ENCODE results near the gene CSNK1A1.

CSNK1A1 gene

GRCh38 chr5:149492781-149493180 lies 58.5 kb downstream of the CSNK1A1 start:
- TF ChIP-seq CTCF (IDR thresholded peaks at IDR 0.05; ENCODE audit: control extremely low read depth, extremely low read depth, low read depth, missing control alignments) = no peak
- no peak for DNase-seq (ENCODE audit: extremely low spot score)
- ChIA-PET POLR2A (no interaction called here), CTCF (interaction anchor here (1.5 kb wide), 1 partner anchor 36 kb away, joined by 3 read pairs; no protein-coding TSS in a partner anchor)

GRCh38 chr5:149490599-149491485 lies 60.4 kb downstream of the CSNK1A1 start:
- ChIA-PET CTCF (interaction anchor here (1.3 kb wide), 1 partner anchor 8 kb away, joined by 3 read pairs; no protein-coding TSS in a partner anchor), POLR2A (interaction anchor here (0.6 kb wide), 1 partner anchor 67 kb away, joined by 4 read pairs; no protein-coding TSS in a partner anchor)
- TF ChIP-seq CTCF (IDR thresholded peaks at IDR 0.05; ENCODE audit: control extremely low read depth, extremely low read depth, low read depth, missing control alignments) = no peak
- no peak for DNase-seq (ENCODE audit: extremely low spot score)

GRCh38 chr5:149489605-149490037 lies 61.6 kb downstream of the CSNK1A1 start:
- POLR2A ChIA-PET = no interaction called here
- TF ChIP-seq CTCF (IDR thresholded peaks at IDR 0.05; ENCODE audit: control extremely low read depth, extremely low read depth, low read depth, missing control alignments) = no peak

GRCh38 chr5:149488645-149489306 lies 62.5 kb downstream of the CSNK1A1 start:
- TF ChIP-seq CTCF (IDR thresholded peaks at IDR 0.05; ENCODE audit: control extremely low read depth, extremely low read depth, low read depth, missing control alignments) = no peak
- POLR2A ChIA-PET = no interaction called here
- no peak for DNase-seq (ENCODE audit: extremely low spot score)
- CTCF ChIA-PET = no interaction called here

More at GRCh38 chr5:149489605-149490037, 61.6 kb downstream of the CSNK1A1 start:
- CTCF ChIA-PET = no interaction called here
- no peak for DNase-seq (ENCODE audit: extremely low spot score)

- no peak for TF ChIP-seq CTCF (IDR thresholded peaks at IDR 0.05; ENCODE audit: control extremely low read depth, extremely low read depth, low read depth, missing control alignments)
- ChIA-PET POLR2A (no interaction called here), CTCF (interaction anchor here (1.6 kb wide), 1 partner anchor 9 kb away, joined by 4 read pairs; no protein-coding TSS in a partner anchor)
- no peak for DNase-seq (ENCODE audit: extremely low spot score)
Observed at GRCh38 chr5:149487672-149488071, 63.6 kb downstream of the CSNK1A1 start.

Data from GM10248 (cell line).